ENCODE data around the gene ARMH3.

- TF ChIP-seq ZNF274 (IDR thresholded peaks at IDR 0.05; ENCODE audit: low read depth, low read length): no peak
- no peak for TF ChIP-seq YY1 (IDR thresholded peaks at IDR 0.05; ENCODE audit: insufficient read depth, insufficient read length)
- TF ChIP-seq SUZ12 (IDR thresholded peaks at IDR 0.05; ENCODE audit: extremely low read depth, insufficient read depth, insufficient read length): no peak
These were observed 62.8 kb downstream of the ARMH3 start for GRCh38 chr10:101993221-101993620.
